LNCAP (cell line): ENCODE data around the gene RAB25.

Experiments
- CTCF ChIP-seq: fragments of 450-650 bp; IDR thresholded peaks from 2 replicates; pipeline ENCODE4 v1.5.1; 2017; ENCODE audit warnings: mild to moderate bottlenecking

RAB25 gene

GRCh38 chr1:156081917-156082308 lies 21.0 kb downstream of the RAB25 start:
- TF ChIP-seq CTCF = no peak

GRCh38 chr1:156082309-156083091 lies 21.5 kb downstream of the RAB25 start, which contains the start of gene MEX3A:
TSS of gene MEX3A (minus strand) at chr1:156082465. CDS start at chr1:156081998, 467 bp downstream.
- TF ChIP-seq CTCF = no peak

GRCh38 chr1:156083800-156084790 lies 23.1 kb downstream of the RAB25 start:
- no peak for TF ChIP-seq CTCF

- no peak for TF ChIP-seq CTCF
Measured at GRCh38 chr1:156086256-156086662, 25.3 kb downstream of the RAB25 start.

- TF ChIP-seq CTCF = no peak
Measured at GRCh38 chr1:156089704-156090103, 28.7 kb downstream of the RAB25 start.

- no peak; the same call in 1 of the 2 replicates for TF ChIP-seq CTCF
Measured at GRCh38 chr1:156090138-156090839, 29.3 kb downstream of the RAB25 start.

- TF ChIP-seq CTCF = peak; percentile 81; the same call in 1 of the 2 replicates
Measured at GRCh38 chr1:156090840-156091188, 29.9 kb downstream of the RAB25 start.
